Smooth muscle cell (in vitro differentiated cells): ENCODE data around the gene MGAT4D. TPM values are rescaled to one million over a fixed set of nuclear protein-coding genes. Genes with fewer than 3 reads are reported as not detected.

Experiments
- DNase-seq: peaks from one replicate; lab custom pipeline; 2025; ENCODE audit not compliant: unreplicated experiment; lab: John Stamatoyannopoulos, UW
- H2AFZ ChIP-seq: fragments of 200-600 bp; sonication (generic); 2 replicates; pipeline ENCODE4 v1.6.0; 2016; ENCODE audit warnings: antibody characterized with exemption, low read depth, mild to moderate bottlenecking
- H3F3A ChIP-seq: fragments of 200-600 bp; sonication (generic); 2 replicates; pipeline ENCODE4 v1.6.0; 2017; ENCODE audit warnings: antibody characterized with exemption, low read depth
- H3K27ac ChIP-seq: fragments of 200-600 bp; sonication (generic); 2 replicates; pipeline ENCODE4 v1.5.1; 2016; ENCODE audit warnings: low read depth, mild to moderate bottlenecking
- H3K27me3 ChIP-seq: fragments of 200-600 bp; sonication (generic); 2 replicates; pipeline ENCODE4 v1.6.1; 2016; ENCODE audit warnings: low read depth, mild to moderate bottlenecking
- H3K36me3 ChIP-seq: fragments of 200-600 bp; sonication (generic); 2 replicates; pipeline ENCODE4 v1.5.1; 2016; ENCODE audit warnings: low read depth
- H3K4me1 ChIP-seq: fragments of 200-600 bp; sonication (generic); 2 replicates; pipeline ENCODE4 v1.5.1; 2016; ENCODE audit warnings: low read depth
- H3K4me2 ChIP-seq: fragments of 200-600 bp; sonication (generic); 2 replicates; pipeline ENCODE4 v1.6.0; 2016; ENCODE audit warnings: mild to moderate bottlenecking
- H3K4me3 ChIP-seq: fragments of 200-600 bp; sonication (generic); 2 replicates; pipeline ENCODE4 v1.5.1; 2016; ENCODE audit warnings: mild to moderate bottlenecking
- H3K79me2 ChIP-seq: fragments of 200-600 bp; sonication (generic); 2 replicates; pipeline ENCODE4 v1.6.0; 2016; ENCODE audit warnings: low read depth, mild to moderate bottlenecking
- H3K9ac ChIP-seq: fragments of 200-600 bp; sonication (generic); 2 replicates; pipeline ENCODE4 v1.6.0; 2016; ENCODE audit warnings: low read depth
- H3K9me3 ChIP-seq: fragments of 200-600 bp; sonication (generic); replicated peaks from 2 replicates; pipeline ENCODE4 v1.5.1; 2016; ENCODE audit warnings: low read depth
- H4K20me1 ChIP-seq: fragments of 200-600 bp; sonication (generic); 2 replicates; pipeline ENCODE4 v1.6.0; 2016; ENCODE audit warnings: low read depth
- WGBS: methylation state at CpG from one replicate; pipeline ENCODE4 v1.1.7; 2016; ENCODE audit warnings: low lambda C conversion rate; 5-methylcytosine and 5-hydroxymethylcytosine counted together
- polyA plus RNA-seq: library from polyadenylated mRNA; unstranded; fragments of >200 nt; fragmentation: Nextera tagmentation; extraction: Ambion mirVana; gene quantifications from 2 replicates; pipeline ENCODE4 v1.2.1, GENCODE V29; 2016
- total RNA-seq: library from RNA; depleted of rRNA; stranded (reverse); fragments of >200 nt; gene quantifications from 2 replicates; pipeline ENCODE4 v1.2.3, GENCODE V29; 2014
- TF ChIP-seq, protein P1 (sequence below): fragments of 200-600 bp; sonication (generic); IDR thresholded peaks from 2 replicates; pipeline ENCODE4 v1.5.1; 2017; ENCODE audit warnings: borderline replicate concordance, mild to moderate bottlenecking, antibody characterized with exemption; ENCODE audit not compliant: insufficient read depth, poor library complexity, severe bottlenecking

Gene MGAT4D
- total and polyA plus RNA-seq, 2 experiments from 2014 or later, result not detected

DNA sequence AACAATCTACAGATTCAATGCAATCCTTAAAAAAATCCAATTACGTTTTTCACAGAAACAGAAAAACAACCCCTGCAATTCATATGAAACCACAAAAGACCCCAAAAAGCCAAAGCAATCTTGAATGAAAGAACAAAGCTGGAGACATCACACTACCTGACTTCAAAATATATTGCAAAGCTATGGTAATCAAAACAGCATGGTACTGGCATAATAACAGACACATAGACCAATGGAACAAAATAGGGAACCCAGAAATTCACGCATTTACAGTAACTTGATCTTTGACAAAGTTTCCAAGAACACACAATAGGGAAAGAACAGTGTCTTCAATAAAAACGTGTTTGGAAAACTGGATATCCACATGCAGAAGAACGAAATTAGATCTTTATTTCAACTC lies 14.6 kb downstream of the MGAT4D start:
- no peaks in the 10 kb centered on the region for H3F3A ChIP-seq
- H4K20me1 ChIP-seq, result no peaks in the 10 kb centered on the region
- no peak overlapping the region for H3K4me3 ChIP-seq
- no peak overlapping the region for H3K27ac ChIP-seq
- no peaks in the 10 kb centered on the region for H3K9me3 ChIP-seq
- H3K4me2 ChIP-seq, result no peak overlapping the region
- no peaks in the 10 kb centered on the region for H3K4me1 ChIP-seq
- H2AFZ ChIP-seq, result no peak overlapping the region
- no peak for DNase-seq
- H3K36me3 ChIP-seq, result no peaks in the 10 kb centered on the region
- no peak overlapping the region for H3K9ac ChIP-seq
- H3K79me2 ChIP-seq, result no peaks in the 10 kb centered on the region
- TF ChIP-seq, protein P1, sequence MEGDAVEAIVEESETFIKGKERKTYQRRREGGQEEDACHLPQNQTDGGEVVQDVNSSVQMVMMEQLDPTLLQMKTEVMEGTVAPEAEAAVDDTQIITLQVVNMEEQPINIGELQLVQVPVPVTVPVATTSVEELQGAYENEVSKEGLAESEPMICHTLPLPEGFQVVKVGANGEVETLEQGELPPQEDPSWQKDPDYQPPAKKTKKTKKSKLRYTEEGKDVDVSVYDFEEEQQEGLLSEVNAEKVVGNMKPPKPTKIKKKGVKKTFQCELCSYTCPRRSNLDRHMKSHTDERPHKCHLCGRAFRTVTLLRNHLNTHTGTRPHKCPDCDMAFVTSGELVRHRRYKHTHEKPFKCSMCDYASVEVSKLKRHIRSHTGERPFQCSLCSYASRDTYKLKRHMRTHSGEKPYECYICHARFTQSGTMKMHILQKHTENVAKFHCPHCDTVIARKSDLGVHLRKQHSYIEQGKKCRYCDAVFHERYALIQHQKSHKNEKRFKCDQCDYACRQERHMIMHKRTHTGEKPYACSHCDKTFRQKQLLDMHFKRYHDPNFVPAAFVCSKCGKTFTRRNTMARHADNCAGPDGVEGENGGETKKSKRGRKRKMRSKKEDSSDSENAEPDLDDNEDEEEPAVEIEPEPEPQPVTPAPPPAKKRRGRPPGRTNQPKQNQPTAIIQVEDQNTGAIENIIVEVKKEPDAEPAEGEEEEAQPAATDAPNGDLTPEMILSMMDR, result no peak
- WGBS, result 89% methylated on average over 4 of the region's 4 CpGs
- peaks cover 19% of the 10 kb centered on the region for H3K27me3 ChIP-seq

DNA sequence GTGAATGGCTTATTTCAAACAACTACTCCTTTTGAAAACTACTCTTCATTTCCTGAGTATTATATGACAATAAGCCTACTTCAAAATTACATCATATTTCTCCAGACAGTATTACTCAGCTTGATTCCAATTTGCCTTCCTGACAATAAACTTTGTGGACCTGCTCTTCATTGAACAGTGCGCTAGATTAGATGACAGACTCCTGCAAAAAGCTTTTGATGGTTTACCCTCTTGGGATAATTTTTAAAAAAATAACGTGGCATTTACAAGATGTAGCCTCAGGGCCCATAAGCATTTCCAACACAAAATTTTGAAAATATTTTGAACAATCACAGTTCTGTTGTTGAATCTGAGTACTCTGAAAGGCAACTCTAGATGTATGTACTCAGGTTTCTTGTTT lies 25.9 kb downstream of the MGAT4D start:
- Histone ChIP-seq H3K4me2 (no peak overlapping the region), H3K36me3 (no peaks in the 10 kb centered on the region), H3K4me1 (no peaks in the 10 kb centered on the region), H4K20me1 (no peaks in the 10 kb centered on the region), H3K27me3 (peaks cover 15% of the 10 kb centered on the region), H3K9me3 (no peaks in the 10 kb centered on the region), H3K9ac (no peak overlapping the region), H3F3A (no peaks in the 10 kb centered on the region), H3K79me2 (no peaks in the 10 kb centered on the region), H3K27ac (no peak overlapping the region), H3K4me3 (no peak overlapping the region), H2AFZ (no peak overlapping the region)
- DNase-seq, result no peak
- TF ChIP-seq, protein P1, result no peak
- 76% methylated on average over 2 of the region's 2 CpGs for WGBS

DNA sequence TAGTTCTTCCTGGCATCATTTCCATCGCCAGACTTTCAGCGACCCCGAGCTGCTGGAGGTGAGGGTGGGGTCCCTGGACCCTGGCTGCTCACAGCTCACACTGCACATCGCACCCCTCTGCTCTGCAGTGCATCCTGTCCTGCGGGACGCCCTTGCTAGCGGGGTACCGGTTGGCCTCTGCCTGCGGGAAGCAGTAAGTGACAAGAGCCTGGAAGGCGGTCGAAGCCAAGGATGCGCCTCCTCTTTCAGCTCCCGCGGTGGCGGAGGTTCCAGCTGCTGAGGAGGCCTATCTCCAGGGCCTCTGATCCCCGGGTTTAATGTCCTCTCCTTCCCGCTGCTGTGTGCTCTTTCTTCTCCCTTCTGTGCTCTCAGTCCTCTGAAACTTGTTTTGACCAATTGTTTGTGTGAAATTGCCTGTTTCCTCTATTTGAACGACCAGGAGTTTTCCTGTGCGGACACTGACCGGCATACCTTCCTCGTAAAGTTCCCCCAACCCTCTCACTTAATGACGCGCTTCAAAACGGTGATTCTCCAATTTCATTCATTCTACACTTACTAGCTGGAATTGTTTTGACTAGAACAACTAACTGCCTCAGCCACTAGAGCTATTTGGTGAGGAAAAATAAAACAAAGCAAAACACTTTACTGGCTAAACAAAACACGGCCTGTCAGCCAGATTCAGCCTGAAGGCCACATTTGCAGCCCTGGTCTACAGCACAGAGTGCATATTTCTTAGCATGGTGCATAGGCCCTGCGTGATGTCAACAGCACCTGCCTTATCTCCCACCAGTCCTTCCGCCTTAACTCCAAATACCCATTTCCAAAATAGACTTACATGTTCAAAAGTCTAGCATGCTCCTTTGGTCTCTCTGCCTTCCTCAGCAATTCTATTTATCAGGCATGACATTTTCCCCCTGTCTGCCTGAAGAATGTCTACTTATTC lies 28.0 kb downstream of the MGAT4D start:
- no peaks in the 10 kb centered on the region for H4K20me1 ChIP-seq
- no peak overlapping the region for H3K9ac ChIP-seq
- H2AFZ ChIP-seq, result no peak overlapping the region
- H3K9me3 ChIP-seq, result no peaks in the 10 kb centered on the region
- TF ChIP-seq, protein P1, result no peak
- DNase-seq, result no peak
- no peak overlapping the region for H3K27ac ChIP-seq
- H3K4me3 ChIP-seq, result no peak overlapping the region
- no peaks in the 10 kb centered on the region for H3K36me3 ChIP-seq
- 81% methylated on average over 27 of the region's 27 CpGs for WGBS
- H3K27me3 ChIP-seq, result peaks cover 35% of the 10 kb centered on the region
- no peaks in the 10 kb centered on the region for H3K4me1 ChIP-seq
- no peaks in the 10 kb centered on the region for H3F3A ChIP-seq
- no peak overlapping the region for H3K4me2 ChIP-seq
- H3K79me2 ChIP-seq, result no peaks in the 10 kb centered on the region
